Suprapubic skin (tissue), 4 donors: ENCODE measurements around the gene RAB3C.

Experiments
- POLR2A ChIP-seq, 2 donors: fragments of 450-650 bp; IDR thresholded peaks; one replicate each; pipeline ENCODE4 v1.6.1; 2017; ENCODE audit warnings: antibody characterized with exemption in 2 of 2, mild to moderate bottlenecking in 2 of 2, moderate library complexity in 2 of 2
- POLR2AphosphoS5 ChIP-seq, 3 donors: sonication (generic); formaldehyde crosslinking; IDR thresholded peaks; one replicate each; pipeline ENCODE4 v1.6.1; 2017; ENCODE audit warnings: antibody characterized with exemption in 3 of 3
- TF ChIP-seq, protein P1 (sequence below), 2 donors: fragments of 200-600 bp in 1 of 2; fragments of 450-650 bp in 1 of 2; sonication (generic) in 1 of 2; IDR thresholded peaks; one replicate each; pipeline ENCODE4 v1.5.1; 2016 to 2019; ENCODE audit warnings: antibody characterized with exemption in 2 of 2, mild to moderate bottlenecking in 1 of 2, moderate library complexity in 1 of 2

DNA sequence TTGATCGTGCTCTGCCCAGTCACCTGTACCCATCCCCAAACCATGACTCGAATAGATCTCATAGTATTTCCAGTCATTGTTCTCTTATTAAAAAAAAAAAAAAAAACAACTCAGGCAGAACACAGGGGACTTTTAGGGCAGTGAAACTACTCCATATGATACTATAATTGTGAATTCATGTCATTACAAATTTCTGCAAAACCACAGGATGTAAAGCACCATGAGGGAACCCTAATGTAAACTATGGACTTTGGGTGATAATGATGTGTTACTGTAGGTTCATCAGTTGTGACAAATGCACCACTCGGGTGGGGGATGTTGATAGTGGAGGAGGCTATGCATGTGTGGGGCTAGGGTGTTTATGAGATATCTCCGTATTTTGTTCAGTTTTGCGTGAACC lies 133.8 kb downstream of the RAB3C start:
- no peak for TF ChIP-seq POLR2A (IDR thresholded peaks at IDR 0.05)
- TF ChIP-seq, protein P1, sequence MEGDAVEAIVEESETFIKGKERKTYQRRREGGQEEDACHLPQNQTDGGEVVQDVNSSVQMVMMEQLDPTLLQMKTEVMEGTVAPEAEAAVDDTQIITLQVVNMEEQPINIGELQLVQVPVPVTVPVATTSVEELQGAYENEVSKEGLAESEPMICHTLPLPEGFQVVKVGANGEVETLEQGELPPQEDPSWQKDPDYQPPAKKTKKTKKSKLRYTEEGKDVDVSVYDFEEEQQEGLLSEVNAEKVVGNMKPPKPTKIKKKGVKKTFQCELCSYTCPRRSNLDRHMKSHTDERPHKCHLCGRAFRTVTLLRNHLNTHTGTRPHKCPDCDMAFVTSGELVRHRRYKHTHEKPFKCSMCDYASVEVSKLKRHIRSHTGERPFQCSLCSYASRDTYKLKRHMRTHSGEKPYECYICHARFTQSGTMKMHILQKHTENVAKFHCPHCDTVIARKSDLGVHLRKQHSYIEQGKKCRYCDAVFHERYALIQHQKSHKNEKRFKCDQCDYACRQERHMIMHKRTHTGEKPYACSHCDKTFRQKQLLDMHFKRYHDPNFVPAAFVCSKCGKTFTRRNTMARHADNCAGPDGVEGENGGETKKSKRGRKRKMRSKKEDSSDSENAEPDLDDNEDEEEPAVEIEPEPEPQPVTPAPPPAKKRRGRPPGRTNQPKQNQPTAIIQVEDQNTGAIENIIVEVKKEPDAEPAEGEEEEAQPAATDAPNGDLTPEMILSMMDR (IDR thresholded peaks at IDR 0.05) = no peak
- TF ChIP-seq POLR2AphosphoS5 (IDR thresholded peaks at IDR 0.05) = no peak
